HepG2 (cell line): ENCODE results near the gene RNPS1. TPM values are rescaled to one million over a fixed set of nuclear protein-coding genes. Genes with fewer than 3 reads are reported as not detected.

Experiments used
- ATAC-seq: fragments of 200-7000 bp; cut with Tn5 transposase; 3 replicates; pipeline ENCODE4 v1.9.1; 2020; ENCODE audit warnings: mild to moderate bottlenecking, moderate library complexity
- BruUV-seq: library from RNA; stranded (reverse); fragments of 400-500 nt; replicated peaks from 2 replicates; lab custom pipeline; 2021; lab: Mats Ljungman, UMichigan
- CTCF ChIA-PET: fragments of 300-600 bp; formaldehyde crosslinking; extraction: SDS; loops from one replicate; lab custom pipeline; 2021; ENCODE audit warnings: low total read pairs, inconsistent platforms, low intra/inter-chr PET ratio; lab: Yijun Ruan, JAX
- POLR2A ChIA-PET: fragments of 350-600 bp; sonication (Branson Sonifier 250); formaldehyde crosslinking; loops from one replicate; lab custom pipeline; 2020; ENCODE audit warnings: antibody characterized with exemption, inconsistent platforms; lab: Yijun Ruan, JAX
- DNase-seq: peaks from one replicate; pipeline ENCODE4 v3.0.0-alpha.2; 2015; ENCODE audit warnings: low spot score
- FAIRE-seq: peaks from 3 replicates; lab custom pipeline; 2011; peaks lifted over from hg19 to GRCh38; lab: Jason Lieb, UNC
- H2AFZ ChIP-seq: one replicate; pipeline ENCODE4 v1.6.1; 2011; ENCODE audit warnings: low read length, inconsistent platforms
- H3K27ac ChIP-seq: fragments of 300-600 bp; 3 replicates; pipeline ENCODE4 v1.8.0; 2011; ENCODE audit warnings: mixed run types, mild to moderate bottlenecking, mixed read lengths, low read length, inconsistent platforms; ENCODE audit not compliant: insufficient read depth; ENCODE audit errors: extremely low read length
- H3K27me3 ChIP-seq, 2 experiments: fragments of 200-600 bp in 1 of 2; 2 replicates in 1 of 2; 3 replicates in 1 of 2; pipeline versions ENCODE4 v1.6.0 to v1.8.0; 2011; ENCODE audit warnings: low read length in 2 of 2, mild to moderate bottlenecking in 2 of 2, moderate library complexity in 2 of 2, inconsistent platforms in 1 of 2; ENCODE audit not compliant: insufficient read depth in 2 of 2, control insufficient read depth in 1 of 2
- H3K36me3 ChIP-seq, 2 experiments: fragments of 200-600 bp in 1 of 2; replicated peaks in 1 of 2; 2 replicates in 1 of 2; 3 replicates in 1 of 2; pipeline versions ENCODE4 v1.5.1 to v1.8.0; 2011; ENCODE audit warnings: low read length in 2 of 2, inconsistent platforms in 1 of 2; ENCODE audit not compliant: insufficient read depth in 2 of 2, control insufficient read depth in 1 of 2
- H3K4me1 ChIP-seq: 2 replicates; pipeline ENCODE4 v1.5.1; 2012; ENCODE audit warnings: low read length, inconsistent platforms; ENCODE audit not compliant: insufficient read depth
- H3K4me2 ChIP-seq: 2 replicates; pipeline ENCODE4 v1.6.0; 2011; ENCODE audit warnings: low read depth, low read length, inconsistent platforms
- H3K4me3 ChIP-seq, 3 experiments: fragments of 200-600 bp in 1 of 3; sonication (generic), shearing (Covaris generic) in 1 of 3; replicated peaks in 1 of 3; 2 replicates each; pipeline ENCODE4 v1.5.1; 2011 to 2016; ENCODE audit warnings: low read length in 3 of 3, inconsistent platforms in 2 of 3, low read depth in 2 of 3, mild to moderate bottlenecking in 2 of 3, control low read depth in 1 of 3, mixed read lengths in 1 of 3; ENCODE audit not compliant: insufficient read depth in 1 of 3
- H3K79me2 ChIP-seq: one replicate; pipeline ENCODE4 v1.6.1; 2011; ENCODE audit warnings: low read length, inconsistent platforms; ENCODE audit not compliant: insufficient read depth
- H3K9ac ChIP-seq: 2 replicates; pipeline ENCODE4 v1.6.0; 2011; ENCODE audit warnings: mild to moderate bottlenecking, low read depth, low read length, inconsistent platforms; ENCODE audit not compliant: insufficient read depth
- H3K9me3 ChIP-seq: 2 replicates; pipeline ENCODE4 v1.5.1; 2012; ENCODE audit warnings: mild to moderate bottlenecking, low read length
- H4K20me1 ChIP-seq: 2 replicates; pipeline ENCODE4 v1.6.0; 2011; ENCODE audit warnings: inconsistent platforms, mild to moderate bottlenecking, low read length, moderate library complexity; ENCODE audit not compliant: insufficient read depth
- AGO2 ChIP-seq: fragments of 200-400 bp; formaldehyde crosslinking; optimal IDR thresholded peaks from 2 replicates; pipeline ENCODE3; 2017; ENCODE audit warnings: mild to moderate bottlenecking, low read depth, low read length, moderate library complexity
- GPBP1L1 ChIP-seq: sonication (generic); formaldehyde crosslinking; IDR thresholded peaks from 2 replicates; pipeline ENCODE4 v1.5.0; 2020; ENCODE audit warnings: mild to moderate bottlenecking, missing genetic modification reagents
- HNRNPLL ChIP-seq: fragments of 200-400 bp; formaldehyde crosslinking; IDR thresholded peaks from 2 replicates; pipeline ENCODE4 v1.6.1; 2017; ENCODE audit warnings: mild to moderate bottlenecking, low read depth, low read length; ENCODE audit not compliant: poor library complexity, severe bottlenecking
- KAT2B ChIP-seq: fragments of 150-350 bp; IDR thresholded peaks from 2 replicates; pipeline ENCODE4 v1.6.1; 2014; ENCODE audit warnings: low read depth, low read length, borderline replicate concordance
- MTF2 ChIP-seq: sonication (generic); formaldehyde crosslinking; IDR thresholded peaks from 2 replicates; pipeline ENCODE4 v1.5.0; 2020; ENCODE audit warnings: missing genetic modification reagents, borderline replicate concordance
- SMC3 ChIP-seq: IDR thresholded peaks from 2 replicates; pipeline ENCODE4 v1.6.1; 2011; ENCODE audit warnings: low read length, improper control_type of control experiment
- WGBS: methylation state at CpG from one replicate; pipeline ENCODE4 v1.1.6; 2017; ENCODE audit warnings: low lambda C conversion rate; 5-methylcytosine and 5-hydroxymethylcytosine counted together
- in situ Hi-C: cut with HindIII; loops from 2 replicates; pipeline ENCODE4 v1.10.0; 2017; ENCODE audit warnings: low pct_unique_long_range_greater_than_20kb; ENCODE audit not compliant: extremely low pct_ligation_motif_present
- intact Hi-C: fragments of 100-400 bp; cut with micrococcal nuclease; formaldehyde crosslinking; loops from one replicate; pipeline ENCODE4 v1.10.0; 2022; ENCODE audit not compliant: unreplicated experiment
- polyA plus RNA-seq, 8 experiments: library from polyadenylated mRNA; depleted of rRNA in 3 of 8; stranded (reverse) in 7 of 8; unstranded in 1 of 8; fragments of >200 nt; fragmentation: Illumina TruSeq in 4 of 8; extraction: Trizol in 4 of 8; gene quantifications; 2 replicates each; pipeline versions ENCODE4 v1.2.1 to v1.2.3, GENCODE V29; 2011 to 2016; ENCODE audit warnings: low read depth in 4 of 8, missing spikeins in 1 of 8, mixed read lengths in 1 of 8; ENCODE audit not compliant: insufficient read depth in 1 of 8
- total RNA-seq, 5 experiments: library from RNA; depleted of rRNA; stranded (reverse); fragments of >200 nt; fragmentation: Illumina TruSeq; extraction: Trizol; gene quantifications; 2 replicates each; pipeline ENCODE4 v1.2.3, GENCODE V29; 2016; ENCODE audit warnings: low read depth in 1 of 5

RNPS1 gene
- total and polyA plus RNA-seq, 2 of the 13 experiments (the other 11 are each of a cell fraction or from before 2014, with no cell fraction given): 126 to 133 TPM

GRCh38 chr16:2246301-2246885, 21.5 kb downstream of the RNPS1 start:
- no peak overlapping the region for H3K27ac ChIP-seq
- POLR2A ChIA-PET: interaction anchor here (1.9 kb wide), 1 partner anchor 20 kb away, joined by 7 read pairs; no protein-coding TSS in a partner anchor
- DNase-seq (no peak), FAIRE-seq (no peak), ATAC-seq (no peak; the same call in 2 of the 3 replicates)
- H3K9me3 ChIP-seq: no peaks in the 10 kb centered on the region
- H3K4me3 ChIP-seq: no peak overlapping the region
- peaks cover 25 to 43% of the 10 kb centered on the region in 2 experiments; a peak in 4 of 5 replicates for H3K36me3 ChIP-seq
- H2AFZ ChIP-seq: no peak overlapping the region
- intact Hi-C loops: no loop called here
- CTCF ChIA-PET: no interaction called here
- BruUV-seq: no TSS peak
- peaks cover 23% of the 10 kb centered on the region for H3K79me2 ChIP-seq
- TF ChIP-seq AGO2: peak; percentile 54
- no peak for TF ChIP-seq GPBP1L1 (CRISPR knock-in tag)
- no peak for TF ChIP-seq KAT2B
- no peak for TF ChIP-seq SMC3
- TF ChIP-seq MTF2: no peak
- TF ChIP-seq HNRNPLL: no peak
- no peaks in the 10 kb centered on the region; a peak in 1 of 5 replicates for H3K27me3 ChIP-seq
- peaks cover 11% of the 10 kb centered on the region; the same call in 1 of the 2 replicates for H3K4me1 ChIP-seq
- H3K4me2 ChIP-seq: no peak overlapping the region
- peaks cover 5% of the 10 kb centered on the region for H4K20me1 ChIP-seq
- no peak overlapping the region for H3K9ac ChIP-seq
- in situ Hi-C loops: no loop called here
- whole genome bisulfite sequencing: 95% methylated on average over 12 of the region's 18 CpGs
